ENCODE results near the gene RFTN1. TPM values are rescaled to one million over a fixed set of nuclear protein-coding genes. Genes with fewer than 3 reads are reported as not detected.

Gene RFTN1
- total RNA-seq, 2 experiments from 2014 or later, result 81.8 to 152 TPM

DNA sequence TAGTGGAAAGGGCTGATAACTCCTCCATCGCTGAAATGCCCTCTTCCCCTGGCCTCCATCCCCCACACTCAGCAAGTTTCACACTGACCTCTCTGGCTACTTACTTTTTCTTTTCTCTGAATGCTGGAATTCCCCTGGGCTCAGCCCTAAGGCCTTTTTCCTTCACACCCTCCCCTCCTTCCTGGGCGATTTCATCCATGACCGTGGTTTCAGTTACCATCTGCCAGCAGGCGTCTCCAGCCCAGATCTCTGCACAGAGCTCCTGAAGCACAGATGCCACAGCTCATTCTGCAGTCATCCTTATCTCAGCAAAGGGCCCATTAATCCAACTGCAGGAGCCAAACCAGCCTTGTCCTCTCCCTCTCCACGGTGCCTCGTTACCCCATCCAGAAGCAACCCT, 114.0 kb downstream of the RFTN1 start:
- Histone ChIP-seq H3K4me3 (ENCODE audit: low read depth, low read length, poor library complexity, severe bottlenecking) (no peak overlapping the region), H3K79me2 (ENCODE audit: insufficient read depth, low read depth, low read length) (peaks cover 69% of the 10 kb centered on the region; the same call in 1 of the 2 replicates), H2AFZ (ENCODE audit: low read length) (no peak overlapping the region), H3K9me2 (ENCODE audit: insufficient read depth, low read length) (no peaks in the 10 kb centered on the region), H3K4me2 (ENCODE audit: low read length) (no peak overlapping the region), H3K4me1 (ENCODE audit: insufficient read depth, low read length, poor library complexity, severe bottlenecking) (peaks cover 24% of the 10 kb centered on the region), H3K9me3 (ENCODE audit: low read length) (peaks cover 4% of the 10 kb centered on the region), H3K27ac (ENCODE audit: low read depth, low read length, poor library complexity, severe bottlenecking) (peak overlapping the region; percentile 31), H4K20me1 (ENCODE audit: insufficient read depth, low read length) (no peaks in the 10 kb centered on the region), H3K36me3 (ENCODE audit: insufficient read depth, low read length) (peaks cover 88% of the 10 kb centered on the region)
- intact Hi-C loops (cut with micrococcal nuclease; ENCODE audit: unreplicated experiment), result no loop called here
- POLR2A ChIA-PET, result interaction anchor here (1.5 to 2.4 kb wide), 3 partner anchors 8 to 83 kb away, joined by 3 to 8 read pairs (median 4); no protein-coding TSS in a partner anchor
- BruUV-seq (replicated peaks), result no TSS peak
- peak; percentile 17 for DNase-seq (ENCODE audit: low spot score)
- CTCF ChIA-PET (ENCODE audit: unreplicated experiment), result no interaction called here
- no peak for TF ChIP-seq EZH2phosphoT487 (IDR thresholded peaks at IDR 0.05; ENCODE audit: borderline replicate concordance, low read depth, low read length)
- TF ChIP-seq, protein P1, sequence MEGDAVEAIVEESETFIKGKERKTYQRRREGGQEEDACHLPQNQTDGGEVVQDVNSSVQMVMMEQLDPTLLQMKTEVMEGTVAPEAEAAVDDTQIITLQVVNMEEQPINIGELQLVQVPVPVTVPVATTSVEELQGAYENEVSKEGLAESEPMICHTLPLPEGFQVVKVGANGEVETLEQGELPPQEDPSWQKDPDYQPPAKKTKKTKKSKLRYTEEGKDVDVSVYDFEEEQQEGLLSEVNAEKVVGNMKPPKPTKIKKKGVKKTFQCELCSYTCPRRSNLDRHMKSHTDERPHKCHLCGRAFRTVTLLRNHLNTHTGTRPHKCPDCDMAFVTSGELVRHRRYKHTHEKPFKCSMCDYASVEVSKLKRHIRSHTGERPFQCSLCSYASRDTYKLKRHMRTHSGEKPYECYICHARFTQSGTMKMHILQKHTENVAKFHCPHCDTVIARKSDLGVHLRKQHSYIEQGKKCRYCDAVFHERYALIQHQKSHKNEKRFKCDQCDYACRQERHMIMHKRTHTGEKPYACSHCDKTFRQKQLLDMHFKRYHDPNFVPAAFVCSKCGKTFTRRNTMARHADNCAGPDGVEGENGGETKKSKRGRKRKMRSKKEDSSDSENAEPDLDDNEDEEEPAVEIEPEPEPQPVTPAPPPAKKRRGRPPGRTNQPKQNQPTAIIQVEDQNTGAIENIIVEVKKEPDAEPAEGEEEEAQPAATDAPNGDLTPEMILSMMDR (conservative IDR thresholded peaks at IDR 0.05; ENCODE audit: low read length), result no peak

DNA sequence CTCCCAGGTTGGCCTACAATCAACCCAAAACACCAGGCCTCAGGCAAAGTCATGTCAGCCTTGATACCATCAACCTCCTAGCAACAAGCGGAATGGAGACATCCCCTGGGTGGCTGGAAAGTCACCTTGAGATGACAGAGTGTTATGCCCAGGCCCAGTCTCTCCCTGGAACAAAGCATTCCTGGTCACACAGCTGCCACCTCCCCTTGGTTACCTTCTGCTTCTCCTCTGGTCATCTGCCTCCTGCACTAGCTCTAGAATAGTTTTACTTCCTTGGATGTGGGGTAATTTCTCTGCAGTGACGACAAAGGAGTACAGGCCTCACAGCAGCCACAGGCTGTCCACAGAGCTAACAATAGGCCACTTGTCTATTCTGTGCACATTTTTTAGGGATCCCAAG, 114.9 kb downstream of the RFTN1 start:
- H2AFZ ChIP-seq (ENCODE audit: low read length), result no peak overlapping the region
- peaks cover 23% of the 10 kb centered on the region for H3K4me1 ChIP-seq (ENCODE audit: insufficient read depth, low read length, poor library complexity, severe bottlenecking)
- no TSS peak for BruUV-seq (replicated peaks)
- ChIA-PET CTCF (ENCODE audit: unreplicated experiment) (no interaction called here), POLR2A (interaction anchor here (1.8 kb wide), 1 partner anchor 51 kb away, joined by 4 read pairs; no protein-coding TSS in a partner anchor)
- H3K4me2 ChIP-seq (ENCODE audit: low read length), result no peak overlapping the region
- DNase-seq (ENCODE audit: low spot score), result no peak
- H3K79me2 ChIP-seq (ENCODE audit: insufficient read depth, low read depth, low read length), result peaks cover 75% of the 10 kb centered on the region; the same call in 1 of the 2 replicates
- no peaks in the 10 kb centered on the region for H4K20me1 ChIP-seq (ENCODE audit: insufficient read depth, low read length)
- intact Hi-C loops (cut with micrococcal nuclease; ENCODE audit: unreplicated experiment), result no loop called here
- H3K9me3 ChIP-seq (ENCODE audit: low read length), result peaks cover 10% of the 10 kb centered on the region
- peak overlapping the region; percentile 31 for H3K27ac ChIP-seq (ENCODE audit: low read depth, low read length, poor library complexity, severe bottlenecking)
- H3K9me2 ChIP-seq (ENCODE audit: insufficient read depth, low read length), result no peaks in the 10 kb centered on the region
- no peak overlapping the region for H3K4me3 ChIP-seq (ENCODE audit: low read depth, low read length, poor library complexity, severe bottlenecking)
- TF ChIP-seq, protein P1 (conservative IDR thresholded peaks at IDR 0.05; ENCODE audit: low read length), result no peak
- TF ChIP-seq EZH2phosphoT487 (IDR thresholded peaks at IDR 0.05; ENCODE audit: borderline replicate concordance, low read depth, low read length), result no peak
- peaks cover 94% of the 10 kb centered on the region for H3K36me3 ChIP-seq (ENCODE audit: insufficient read depth, low read length)

DNA sequence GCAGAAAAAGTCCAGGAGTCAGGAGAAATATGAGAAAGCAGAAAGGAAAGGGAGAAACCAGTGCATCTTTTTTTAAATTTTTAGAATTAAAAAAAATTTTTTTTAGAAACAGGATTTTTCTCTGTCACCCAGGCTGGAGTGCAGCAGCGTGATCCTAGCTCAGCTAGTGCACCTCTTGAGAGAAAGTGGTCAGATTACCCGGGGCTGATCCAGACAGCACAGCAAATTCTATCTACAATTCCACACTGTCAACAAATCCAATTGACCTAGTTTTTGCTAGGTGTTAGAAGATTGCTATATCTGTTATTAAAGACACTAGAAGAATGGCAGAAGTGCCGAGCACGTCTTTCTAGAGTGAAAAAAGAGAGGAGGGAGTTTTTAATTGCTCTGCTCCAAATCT, 117.3 kb downstream of the RFTN1 start:
- peaks cover 97% of the 10 kb centered on the region for H3K36me3 ChIP-seq (ENCODE audit: insufficient read depth, low read length)
- no peaks in the 10 kb centered on the region for H4K20me1 ChIP-seq (ENCODE audit: insufficient read depth, low read length)
- no peak for DNase-seq (ENCODE audit: low spot score)
- BruUV-seq (replicated peaks), result no TSS peak
- ChIA-PET CTCF (ENCODE audit: unreplicated experiment) (no interaction called here), POLR2A (interaction anchor here (0.6 kb wide), 1 partner anchor 140 kb away, joined by 3 read pairs; no protein-coding TSS in a partner anchor)
- intact Hi-C loops (cut with micrococcal nuclease; ENCODE audit: unreplicated experiment), result no loop called here
- no peaks in the 10 kb centered on the region for H3K9me2 ChIP-seq (ENCODE audit: insufficient read depth, low read length)
- peaks cover 79% of the 10 kb centered on the region for H3K79me2 ChIP-seq (ENCODE audit: insufficient read depth, low read depth, low read length)
- H3K4me1 ChIP-seq (ENCODE audit: insufficient read depth, low read length, poor library complexity, severe bottlenecking), result peaks cover 23% of the 10 kb centered on the region
- peaks cover 17% of the 10 kb centered on the region for H3K9me3 ChIP-seq (ENCODE audit: low read length)
- TF ChIP-seq, protein P1 (conservative IDR thresholded peaks at IDR 0.05; ENCODE audit: low read length), result no peak
- no peak for TF ChIP-seq EZH2phosphoT487 (IDR thresholded peaks at IDR 0.05; ENCODE audit: borderline replicate concordance, low read depth, low read length)
- no peak overlapping the region for H2AFZ ChIP-seq (ENCODE audit: low read length)
- no peak overlapping the region for H3K27ac ChIP-seq (ENCODE audit: low read depth, low read length, poor library complexity, severe bottlenecking)
- H3K4me3 ChIP-seq (ENCODE audit: low read depth, low read length, poor library complexity, severe bottlenecking), result no peak overlapping the region
- H3K4me2 ChIP-seq (ENCODE audit: low read length), result no peak overlapping the region

All from OCI-LY7 (cell line).